Activated CD4-positive, alpha-beta memory T cell treated with anti-CD3 and anti-CD28 coated beads for 36 hours (primary cell): Measurements from ENCODE around the gene CTTNBP2NL. TPM values are rescaled to one million over a fixed set of nuclear protein-coding genes. Genes with fewer than 3 reads are reported as not detected.
"Not testable (repeated sequence)": the region's sequence is repeated elsewhere in the genome, so short reads cannot be mapped to it uniquely, and the experiment has no call there.

Source experiments
- CTCF ChIA-PET: fragments of 350-600 bp; sonication (Branson Sonifier 250); formaldehyde crosslinking; loops from one replicate; lab custom pipeline; 2021; ENCODE audit warnings: antibody characterized with exemption, inconsistent platforms; lab: Charles Lee
- POLR2A ChIA-PET: fragments of 350-600 bp; sonication (Branson Sonifier 250); formaldehyde crosslinking; loops from one replicate; lab custom pipeline; 2021; ENCODE audit warnings: antibody characterized with exemption; lab: Charles Lee
- DNase-seq: peaks from one replicate; pipeline ENCODE4 v3.0.0-alpha.2; 2020
- H3K27ac Mint-ChIP-seq: one replicate; pipeline ENCODE4 v1.8.0; 2021; ENCODE audit warnings: mixed read lengths
- H3K27me3 Mint-ChIP-seq: one replicate; pipeline ENCODE4 v1.8.0; 2021; ENCODE audit warnings: mixed read lengths
- H3K36me3 Mint-ChIP-seq: one replicate; pipeline ENCODE4 v1.8.0; 2021; ENCODE audit warnings: mixed read lengths
- H3K4me1 Mint-ChIP-seq: one replicate; pipeline ENCODE4 v1.8.0; 2021; ENCODE audit warnings: low read depth, mixed read lengths
- H3K4me3 Mint-ChIP-seq: one replicate; pipeline ENCODE4 v1.8.0; 2021; ENCODE audit warnings: mild to moderate bottlenecking, mixed read lengths
- H3K9me3 Mint-ChIP-seq: one replicate; pipeline ENCODE4 v1.8.0; 2021; ENCODE audit warnings: mixed read lengths
- intact Hi-C: fragments of 100-400 bp; cut with micrococcal nuclease; formaldehyde crosslinking; loops from one replicate; pipeline ENCODE4 v1.15.1; 2023
- total RNA-seq, 2 experiments: library from RNA; stranded (reverse); gene quantifications; one replicate each; pipeline ENCODE4 v1.2.3, GENCODE V29; 2021

The CTTNBP2NL gene
- total RNA-seq, 2 experiments from 2014 or later: 5.4 to 5.9 TPM

DNA sequence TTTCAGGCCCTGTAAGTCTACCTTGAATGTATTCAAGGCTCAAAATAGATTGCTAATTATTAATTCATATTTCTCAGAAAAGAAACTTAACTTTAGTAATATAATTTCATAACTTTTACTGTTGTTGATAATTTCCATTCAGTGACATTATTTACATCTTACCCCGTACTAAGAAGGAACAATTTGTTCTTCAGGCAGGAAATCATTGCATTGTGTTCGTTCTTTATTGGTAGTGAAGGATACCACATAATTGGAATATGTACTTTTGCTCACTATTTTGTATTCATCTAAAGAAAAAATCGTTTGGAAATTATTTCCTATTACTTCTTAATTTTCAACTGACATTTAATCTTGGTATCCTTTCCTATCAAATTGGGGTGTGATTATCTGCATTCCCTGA is 39.4 kb downstream of the CTTNBP2NL start:
- no peak for DNase-seq
- no peaks in the 10 kb centered on the region for H3K36me3 Mint-ChIP-seq
- no peak overlapping the region for H3K27ac Mint-ChIP-seq
- intact Hi-C loops: no loop called here
- H3K27me3 Mint-ChIP-seq: peaks cover 4% of the 10 kb centered on the region
- POLR2A ChIA-PET: no interaction called here
- H3K4me3 Mint-ChIP-seq: no peak overlapping the region
- no peaks in the 10 kb centered on the region for H3K4me1 Mint-ChIP-seq
- H3K9me3 Mint-ChIP-seq: peaks cover 3% of the 10 kb centered on the region
- CTCF ChIA-PET: interaction anchor here (1.4 kb wide), 1 partner anchor 67 kb away, joined by 3 read pairs; no protein-coding TSS in a partner anchor

DNA sequence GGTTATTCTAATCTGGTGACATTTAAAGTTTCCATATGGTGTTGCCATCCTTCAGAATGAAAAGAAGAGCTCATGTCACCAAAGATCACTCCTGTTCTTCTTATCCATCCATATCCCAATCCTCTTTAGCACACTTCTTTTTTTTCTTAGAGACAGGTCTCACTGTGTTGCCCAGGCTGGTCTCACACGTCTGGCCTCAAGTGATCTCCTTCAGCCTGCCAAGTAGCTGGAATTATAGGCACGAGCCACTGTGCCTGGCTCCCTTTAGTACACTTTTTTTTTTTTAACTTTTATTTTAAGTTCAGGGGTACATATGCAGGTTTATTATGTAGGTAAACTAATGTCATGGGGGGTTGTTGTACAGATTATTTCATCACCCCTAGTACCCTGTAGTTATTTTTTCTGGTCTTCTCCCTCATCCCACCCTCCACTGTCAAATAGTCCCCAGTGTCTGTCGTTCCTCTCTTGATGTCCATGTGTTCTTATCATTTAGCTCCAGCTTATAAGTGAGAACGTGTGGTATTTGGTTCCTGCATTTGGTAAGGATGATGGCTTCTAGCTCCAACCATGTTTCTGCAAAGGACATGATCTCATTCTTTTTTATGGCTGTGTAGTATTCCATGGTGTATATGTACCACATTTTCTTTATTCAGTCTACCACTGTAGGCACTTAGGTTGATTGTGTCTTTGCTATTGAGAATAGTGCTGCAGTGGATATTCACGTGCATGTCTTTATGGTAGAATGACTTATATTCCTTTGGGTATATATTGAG is 40.6 kb downstream of the CTTNBP2NL start:
- Mint-ChIP-seq H3K27me3 (peaks cover 4% of the 10 kb centered on the region), H3K4me3 (no peak overlapping the region), H3K27ac (no peak overlapping the region), H3K4me1 (no peaks in the 10 kb centered on the region), H3K36me3 (no peaks in the 10 kb centered on the region), H3K9me3 (peaks cover 3% of the 10 kb centered on the region)
- DNase-seq: no peak
- intact Hi-C loops: no loop called here
- ChIA-PET CTCF (no interaction called here), POLR2A (no interaction called here)

- H3K9me3 Mint-ChIP-seq, intact Hi-C loops, POLR2A ChIA-PET, H3K36me3 Mint-ChIP-seq, H3K4me1 Mint-ChIP-seq, CTCF ChIA-PET, H3K27ac Mint-ChIP-seq, H3K4me3 Mint-ChIP-seq, DNase-seq, H3K27me3 Mint-ChIP-seq: not testable (repeated sequence)
Observed at GRCh38 chr1:112438156-112438555, 42.1 kb downstream of the CTTNBP2NL start.

GRCh38 chr1:112439592-112439991 is 43.6 kb downstream of the CTTNBP2NL start:
- DNase-seq: no peak
- Mint-ChIP-seq H3K27me3 (peaks cover 4% of the 10 kb centered on the region), H3K4me3 (no peak overlapping the region), H3K4me1 (no peaks in the 10 kb centered on the region), H3K27ac (no peak overlapping the region), H3K36me3 (no peaks in the 10 kb centered on the region), H3K9me3 (peaks cover 3% of the 10 kb centered on the region)
- intact Hi-C loops: no loop called here
- ChIA-PET POLR2A (no interaction called here), CTCF (interaction anchor here (0.6 kb wide), 1 partner anchor 139 kb away, joined by 3 read pairs; no protein-coding TSS in a partner anchor)

DNA sequence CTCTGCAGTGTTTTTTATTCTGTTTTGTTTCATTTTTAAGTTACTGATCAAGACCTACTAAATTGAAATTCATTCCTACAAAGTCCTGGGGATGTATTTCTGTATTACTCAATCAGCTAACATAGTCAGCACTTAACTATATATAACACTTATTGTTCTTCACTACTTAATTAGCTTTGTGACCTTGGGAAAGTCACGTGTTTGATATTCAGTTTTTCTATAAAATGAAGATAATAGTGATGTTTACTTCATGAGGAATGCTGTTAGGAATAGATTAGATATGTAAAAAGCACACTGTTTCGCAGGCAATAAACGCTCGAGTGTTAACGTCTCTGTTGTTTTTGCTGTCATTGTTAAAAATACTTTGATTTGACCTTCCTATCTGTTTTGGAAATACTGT is 44.6 kb downstream of the CTTNBP2NL start:
- Mint-ChIP-seq H3K36me3 (no peaks in the 10 kb centered on the region), H3K27ac (no peak overlapping the region), H3K9me3 (peaks cover 3% of the 10 kb centered on the region), H3K4me1 (no peaks in the 10 kb centered on the region), H3K4me3 (no peak overlapping the region), H3K27me3 (peaks cover 4% of the 10 kb centered on the region)
- no peak for DNase-seq
- POLR2A ChIA-PET: no interaction called here
- CTCF ChIA-PET: no interaction called here
- intact Hi-C loops: no loop called here

- ChIA-PET CTCF (no interaction called here), POLR2A (no interaction called here)
- DNase-seq: no peak
- no peaks in the 10 kb centered on the region for H3K9me3 Mint-ChIP-seq
- no peaks in the 10 kb centered on the region for H3K4me1 Mint-ChIP-seq
- H3K36me3 Mint-ChIP-seq: no peaks in the 10 kb centered on the region
- no peaks in the 10 kb centered on the region for H3K27me3 Mint-ChIP-seq
- H3K27ac Mint-ChIP-seq: no peak overlapping the region
- no peak overlapping the region for H3K4me3 Mint-ChIP-seq
- intact Hi-C loops: no loop called here
Observed at GRCh38 chr1:112444269-112444668, 48.3 kb downstream of the CTTNBP2NL start.

- no peaks in the 10 kb centered on the region for H3K4me1 Mint-ChIP-seq
- no peak overlapping the region for H3K27ac Mint-ChIP-seq
- intact Hi-C loops: no loop called here
- H3K4me3 Mint-ChIP-seq: no peak overlapping the region
- CTCF ChIA-PET: interaction anchor here (1.4 kb wide), 1 partner anchor 21 kb away, joined by 7 read pairs; no protein-coding TSS in a partner anchor
- DNase-seq: no peak
- H3K9me3 Mint-ChIP-seq: no peaks in the 10 kb centered on the region
- no peaks in the 10 kb centered on the region for H3K36me3 Mint-ChIP-seq
- POLR2A ChIA-PET: no interaction called here
- H3K27me3 Mint-ChIP-seq: no peaks in the 10 kb centered on the region
Observed at GRCh38 chr1:112445596-112445995, 49.6 kb downstream of the CTTNBP2NL start.

- no peak overlapping the region for H3K27ac Mint-ChIP-seq
- H3K36me3 Mint-ChIP-seq: no peaks in the 10 kb centered on the region
- H3K4me1 Mint-ChIP-seq: no peaks in the 10 kb centered on the region
- no peak overlapping the region for H3K4me3 Mint-ChIP-seq
- ChIA-PET POLR2A (no interaction called here), CTCF (interaction anchor here (1.4 kb wide), 1 partner anchor 20 kb away, joined by 7 read pairs; no protein-coding TSS in a partner anchor)
- H3K27me3 Mint-ChIP-seq: no peaks in the 10 kb centered on the region
- no peaks in the 10 kb centered on the region for H3K9me3 Mint-ChIP-seq
- intact Hi-C loops: no loop called here
- DNase-seq: no peak
Observed at GRCh38 chr1:112446411-112446810, 50.4 kb downstream of the CTTNBP2NL start.

DNA sequence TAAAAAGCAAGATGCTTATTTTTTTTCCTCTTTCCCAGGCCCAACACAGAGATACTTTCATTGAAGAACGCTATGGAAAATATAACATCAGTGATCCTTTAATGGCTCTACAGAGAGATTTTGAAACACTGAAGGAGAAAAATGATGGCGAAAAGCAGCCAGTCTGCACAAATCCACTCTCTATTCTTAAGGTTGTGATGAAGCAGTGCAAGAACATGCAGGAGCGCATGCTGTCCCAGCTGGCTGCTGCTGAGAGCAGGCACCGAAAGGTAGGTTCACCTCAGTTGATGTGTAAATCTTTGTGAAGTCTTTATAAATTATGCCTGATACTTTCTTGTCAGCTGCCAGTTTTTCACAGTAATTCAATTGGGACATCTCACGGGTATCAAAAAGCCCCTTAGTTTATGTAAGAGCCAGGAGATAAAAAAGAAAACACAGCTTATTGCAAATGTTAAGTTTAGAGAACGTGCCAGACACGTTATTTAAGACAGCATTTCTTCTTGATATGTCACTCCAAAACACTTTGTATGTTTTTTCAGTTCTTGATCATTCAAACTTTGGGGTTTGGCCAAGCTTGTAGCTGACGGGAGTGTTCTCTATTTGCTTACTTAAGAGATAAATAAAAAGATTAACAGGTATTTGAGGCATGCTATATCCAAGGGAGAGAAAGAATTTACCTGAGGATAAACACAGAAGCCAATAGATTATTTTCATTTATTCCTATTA is 53.1 kb downstream of the CTTNBP2NL start:
- POLR2A ChIA-PET: no interaction called here
- no peak overlapping the region for H3K4me3 Mint-ChIP-seq
- H3K36me3 Mint-ChIP-seq: no peaks in the 10 kb centered on the region
- H3K9me3 Mint-ChIP-seq: no peaks in the 10 kb centered on the region
- H3K27me3 Mint-ChIP-seq: no peaks in the 10 kb centered on the region
- CTCF ChIA-PET: interaction anchor here (1.2 kb wide), 1 partner anchor 58 kb away, joined by 4 read pairs; no protein-coding TSS in a partner anchor
- no peak for DNase-seq
- no peak overlapping the region for H3K27ac Mint-ChIP-seq
- intact Hi-C loops: no loop called here
- no peaks in the 10 kb centered on the region for H3K4me1 Mint-ChIP-seq

DNA sequence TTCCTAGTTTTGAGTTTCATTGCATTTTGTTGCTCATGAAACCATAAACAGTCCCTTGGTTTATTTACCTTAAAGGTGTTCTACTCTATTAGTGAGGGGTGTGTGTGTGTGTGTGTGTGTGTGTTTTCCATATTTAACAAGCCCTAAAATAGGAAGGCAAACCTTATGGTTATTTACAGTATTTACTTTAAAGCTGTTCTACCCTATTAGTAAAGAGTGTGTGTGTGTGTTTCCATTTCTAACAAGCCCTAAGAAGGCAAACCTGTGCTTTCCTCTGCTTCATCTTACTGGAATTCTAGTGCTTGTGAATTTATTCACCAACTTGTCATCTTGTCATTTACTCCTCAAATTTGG is 53.6 kb downstream of the CTTNBP2NL start:
- H3K36me3 Mint-ChIP-seq: no peaks in the 10 kb centered on the region
- DNase-seq: no peak
- ChIA-PET CTCF (interaction anchor here (1.2 kb wide), 1 partner anchor 59 kb away, joined by 4 read pairs; no protein-coding TSS in a partner anchor), POLR2A (no interaction called here)
- intact Hi-C loops: no loop called here
- H3K27ac Mint-ChIP-seq: no peak overlapping the region
- H3K4me1 Mint-ChIP-seq: no peaks in the 10 kb centered on the region
- H3K9me3 Mint-ChIP-seq: no peaks in the 10 kb centered on the region
- H3K4me3 Mint-ChIP-seq: no peak overlapping the region
- H3K27me3 Mint-ChIP-seq: no peaks in the 10 kb centered on the region

DNA sequence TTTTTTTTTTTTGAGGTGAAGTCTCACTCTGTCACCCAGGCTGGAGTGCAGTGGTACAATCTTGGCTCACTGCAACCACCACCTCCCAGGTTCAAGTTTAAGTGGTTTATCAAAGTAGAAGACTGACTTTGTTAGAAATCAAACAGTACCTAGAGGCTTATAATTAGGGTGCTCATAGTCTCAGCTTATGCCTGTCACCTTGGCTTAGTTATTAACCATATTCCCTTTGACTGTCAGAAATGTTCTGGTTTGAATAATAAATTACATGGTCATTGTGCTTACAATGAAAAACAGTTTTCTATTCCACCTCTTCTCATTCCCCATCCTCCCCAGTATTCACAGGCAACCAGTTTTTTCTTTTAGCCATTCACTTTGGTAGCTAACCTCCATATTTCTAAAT is 54.8 kb downstream of the CTTNBP2NL start:
- H3K9me3 Mint-ChIP-seq: no peaks in the 10 kb centered on the region
- ChIA-PET CTCF (no interaction called here), POLR2A (no interaction called here)
- intact Hi-C loops: no loop called here
- H3K27me3 Mint-ChIP-seq: no peaks in the 10 kb centered on the region
- no peak overlapping the region for H3K4me3 Mint-ChIP-seq
- no peaks in the 10 kb centered on the region for H3K4me1 Mint-ChIP-seq
- no peaks in the 10 kb centered on the region for H3K36me3 Mint-ChIP-seq
- DNase-seq: no peak
- H3K27ac Mint-ChIP-seq: no peak overlapping the region

DNA sequence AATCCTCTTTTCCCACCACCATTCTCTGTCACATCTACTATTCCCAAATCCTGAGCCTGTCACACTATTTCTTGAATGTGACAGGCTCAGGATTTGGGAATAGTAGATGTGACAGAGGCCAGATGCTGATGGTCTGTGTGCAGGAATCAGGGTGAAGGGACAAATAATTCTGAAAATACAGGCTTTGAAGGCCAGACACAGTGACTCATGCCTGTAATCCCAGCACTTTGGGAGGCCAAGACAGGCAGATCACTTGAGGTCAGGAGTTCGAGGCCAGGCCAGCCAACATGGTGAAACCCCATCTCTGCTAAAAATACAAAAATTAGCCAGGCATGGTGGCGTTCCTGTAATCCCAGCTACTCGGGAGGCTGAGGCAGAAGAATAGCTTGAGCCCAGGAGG is 55.3 kb downstream of the CTTNBP2NL start:
- intact Hi-C loops, H3K36me3 Mint-ChIP-seq, H3K27ac Mint-ChIP-seq, H3K4me3 Mint-ChIP-seq, H3K4me1 Mint-ChIP-seq, H3K27me3 Mint-ChIP-seq, POLR2A ChIA-PET, DNase-seq, H3K9me3 Mint-ChIP-seq, CTCF ChIA-PET: not testable (repeated sequence)
